Measurements from ENCODE around the gene SSU72.

SSU72 gene

GRCh38 chr1:1617925-1618324 lies 43.3 kb upstream of the SSU72 start:
- H3K27ac ChIP-seq (ENCODE audit: low read depth, low read length, poor library complexity, severe bottlenecking), result no peak overlapping the region
- no peaks in the 10 kb centered on the region for H3F3A ChIP-seq (ENCODE audit: insufficient read depth, low read length)
- H3K27me3 ChIP-seq (ENCODE audit: insufficient read depth, low read length), result no peaks in the 10 kb centered on the region; the same call in 1 of the 2 replicates
- H3K9me2 ChIP-seq (ENCODE audit: low read depth, low read length), result no peaks in the 10 kb centered on the region
- no peak overlapping the region for H3K4me3 ChIP-seq (ENCODE audit: low read depth, low read length, poor library complexity, severe bottlenecking)
- H3K79me2 ChIP-seq (ENCODE audit: insufficient read depth, low read length), result no peaks in the 10 kb centered on the region
- H3K4me1 ChIP-seq (ENCODE audit: insufficient read depth, low read length, severe bottlenecking), result peaks cover 25% of the 10 kb centered on the region
- no peaks in the 10 kb centered on the region; the same call in 1 of the 2 replicates for H3K36me3 ChIP-seq (ENCODE audit: insufficient read depth, low read length)
- no peaks in the 10 kb centered on the region for H3K9me3 ChIP-seq (ENCODE audit: low read length)
- no peaks in the 10 kb centered on the region for H4K20me1 ChIP-seq (ENCODE audit: insufficient read depth, low read length)
- no peak overlapping the region for H2AFZ ChIP-seq (ENCODE audit: low read length)
- TF ChIP-seq EZH2 (IDR thresholded peaks at IDR 0.05; ENCODE audit: borderline replicate concordance, low read length) (no peak), CTCF (IDR thresholded peaks at IDR 0.05; ENCODE audit: low read length) (no peak)
- no peak overlapping the region for H3K4me2 ChIP-seq (ENCODE audit: low read length)
- H3K9ac ChIP-seq (ENCODE audit: low read length), result no peak overlapping the region

GRCh38 chr1:1617516-1617915 lies 42.9 kb upstream of the SSU72 start:
- Histone ChIP-seq H3K4me2 (ENCODE audit: low read length) (no peak overlapping the region), H3K4me3 (ENCODE audit: low read depth, low read length, poor library complexity, severe bottlenecking) (no peak overlapping the region), H3K9me2 (ENCODE audit: low read depth, low read length) (no peaks in the 10 kb centered on the region), H2AFZ (ENCODE audit: low read length) (no peak overlapping the region), H3K4me1 (ENCODE audit: insufficient read depth, low read length, severe bottlenecking) (peaks cover 25% of the 10 kb centered on the region), H3K79me2 (ENCODE audit: insufficient read depth, low read length) (no peaks in the 10 kb centered on the region), H3K27me3 (ENCODE audit: insufficient read depth, low read length) (no peaks in the 10 kb centered on the region; the same call in 1 of the 2 replicates), H3K36me3 (ENCODE audit: insufficient read depth, low read length) (no peaks in the 10 kb centered on the region; the same call in 1 of the 2 replicates), H4K20me1 (ENCODE audit: insufficient read depth, low read length) (no peaks in the 10 kb centered on the region), H3F3A (ENCODE audit: insufficient read depth, low read length) (no peaks in the 10 kb centered on the region), H3K9me3 (ENCODE audit: low read length) (no peaks in the 10 kb centered on the region), H3K9ac (ENCODE audit: low read length) (no peak overlapping the region), H3K27ac (ENCODE audit: low read depth, low read length, poor library complexity, severe bottlenecking) (no peak overlapping the region)
- TF ChIP-seq CTCF (IDR thresholded peaks at IDR 0.05; ENCODE audit: low read length) (no peak), EZH2 (IDR thresholded peaks at IDR 0.05; ENCODE audit: borderline replicate concordance, low read length) (no peak)

- no peaks in the 10 kb centered on the region for H3K9me3 ChIP-seq (ENCODE audit: low read length)
- peaks cover 25% of the 10 kb centered on the region for H3K4me1 ChIP-seq (ENCODE audit: insufficient read depth, low read length, severe bottlenecking)
- H2AFZ ChIP-seq (ENCODE audit: low read length), result no peak overlapping the region
- peak overlapping the region; percentile 89 for H3K4me3 ChIP-seq (ENCODE audit: low read depth, low read length, poor library complexity, severe bottlenecking)
- H3K9ac ChIP-seq (ENCODE audit: low read length), result peak overlapping the region; percentile 98
- no peaks in the 10 kb centered on the region; the same call in 1 of the 2 replicates for H3K27me3 ChIP-seq (ENCODE audit: insufficient read depth, low read length)
- H3K9me2 ChIP-seq (ENCODE audit: low read depth, low read length), result no peaks in the 10 kb centered on the region
- no peak overlapping the region for H3K27ac ChIP-seq (ENCODE audit: low read depth, low read length, poor library complexity, severe bottlenecking)
- H3F3A ChIP-seq (ENCODE audit: insufficient read depth, low read length), result no peaks in the 10 kb centered on the region
- H3K79me2 ChIP-seq (ENCODE audit: insufficient read depth, low read length), result no peaks in the 10 kb centered on the region
- peak overlapping the region; percentile 66 for H3K4me2 ChIP-seq (ENCODE audit: low read length)
- no peaks in the 10 kb centered on the region for H4K20me1 ChIP-seq (ENCODE audit: insufficient read depth, low read length)
- H3K36me3 ChIP-seq (ENCODE audit: insufficient read depth, low read length), result no peaks in the 10 kb centered on the region; the same call in 1 of the 2 replicates
- TF ChIP-seq CTCF (IDR thresholded peaks at IDR 0.05; ENCODE audit: low read length) (no peak), EZH2 (IDR thresholded peaks at IDR 0.05; ENCODE audit: borderline replicate concordance, low read length) (no peak)
These were observed 42.2 kb upstream of the SSU72 start for GRCh38 chr1:1616838-1617237.

Data from OCI-LY1 (cell line).